Measurements from ENCODE around the gene MAGI2.
"Not testable (repeated sequence)": the region's sequence is repeated elsewhere in the genome, so short reads cannot be mapped to it uniquely, and the experiment has no call there.

The MAGI2 gene

DNA sequence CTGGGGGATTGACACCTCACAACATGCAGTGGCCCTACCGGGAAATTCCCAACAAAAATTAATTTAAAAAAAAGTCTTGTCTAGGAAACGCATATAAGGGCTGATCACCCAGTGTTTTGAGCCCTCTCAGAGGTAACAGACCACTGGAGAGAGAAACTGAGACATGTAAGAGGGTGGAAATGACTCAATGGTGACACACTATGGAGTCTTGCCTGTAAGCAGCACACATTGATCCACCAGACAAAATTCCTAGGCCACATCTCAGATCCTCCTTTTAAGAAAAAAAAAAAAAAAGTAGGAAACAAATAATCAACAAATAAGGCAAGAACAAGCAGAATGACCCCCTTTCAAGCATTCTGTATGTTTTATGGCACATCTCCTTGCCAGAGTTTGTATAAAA lies 296.2 kb downstream of the MAGI2 start:
- no peak for DNase-seq (ENCODE audit: low read depth in 2 of 2)

DNA sequence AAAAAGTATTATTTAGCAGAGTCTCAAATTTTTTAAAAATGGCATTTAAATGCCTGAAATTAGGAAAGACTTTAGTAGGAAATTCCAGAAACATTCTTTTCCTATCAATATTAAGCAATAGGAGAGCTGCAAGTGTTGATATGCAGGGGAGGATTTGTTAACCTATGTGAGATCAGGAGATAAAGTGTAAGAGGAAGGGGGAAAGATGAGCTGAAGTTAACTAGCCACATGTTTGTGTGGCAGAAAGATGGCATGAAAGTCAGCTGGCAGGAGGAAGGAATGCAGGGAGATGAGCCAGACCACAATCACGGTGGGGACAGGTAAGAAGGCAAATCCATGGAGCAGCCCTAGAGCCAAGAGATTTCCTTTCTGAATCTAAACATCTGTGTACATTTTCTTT lies 303.6 kb downstream of the MAGI2 start:
- no peak for DNase-seq (ENCODE audit: low read depth in 2 of 2)

DNA sequence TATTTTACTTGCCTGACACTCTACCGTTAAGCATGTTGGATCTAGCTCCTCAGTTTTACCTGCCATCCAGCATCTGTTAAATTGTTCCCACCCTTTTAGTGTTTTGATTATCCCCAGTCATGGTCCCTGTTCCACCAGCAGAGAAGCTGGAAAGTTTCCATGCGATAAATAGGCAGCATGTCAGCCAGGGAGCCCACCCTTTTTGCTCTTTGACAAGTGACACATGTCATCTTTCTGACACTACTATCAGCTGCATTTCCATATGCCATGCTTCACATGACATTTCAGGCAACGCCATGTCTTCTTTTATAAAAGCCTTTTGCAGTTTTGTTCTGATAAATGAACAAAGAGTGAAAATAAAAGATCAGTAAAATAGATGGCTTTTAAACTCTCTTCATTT lies 310.8 kb downstream of the MAGI2 start:
- DNase-seq (ENCODE audit: low read depth in 2 of 2): no peak

GRCh38 chr7:79141252-79141651 lies 312.2 kb downstream of the MAGI2 start:
- no peak for DNase-seq (ENCODE audit: low read depth in 2 of 2)

- peak in 1 of 2 experiments; percentile 14 for DNase-seq (ENCODE audit: low read depth in 2 of 2)
Observed at GRCh38 chr7:79137942-79138341, 315.5 kb downstream of the MAGI2 start.

DNA sequence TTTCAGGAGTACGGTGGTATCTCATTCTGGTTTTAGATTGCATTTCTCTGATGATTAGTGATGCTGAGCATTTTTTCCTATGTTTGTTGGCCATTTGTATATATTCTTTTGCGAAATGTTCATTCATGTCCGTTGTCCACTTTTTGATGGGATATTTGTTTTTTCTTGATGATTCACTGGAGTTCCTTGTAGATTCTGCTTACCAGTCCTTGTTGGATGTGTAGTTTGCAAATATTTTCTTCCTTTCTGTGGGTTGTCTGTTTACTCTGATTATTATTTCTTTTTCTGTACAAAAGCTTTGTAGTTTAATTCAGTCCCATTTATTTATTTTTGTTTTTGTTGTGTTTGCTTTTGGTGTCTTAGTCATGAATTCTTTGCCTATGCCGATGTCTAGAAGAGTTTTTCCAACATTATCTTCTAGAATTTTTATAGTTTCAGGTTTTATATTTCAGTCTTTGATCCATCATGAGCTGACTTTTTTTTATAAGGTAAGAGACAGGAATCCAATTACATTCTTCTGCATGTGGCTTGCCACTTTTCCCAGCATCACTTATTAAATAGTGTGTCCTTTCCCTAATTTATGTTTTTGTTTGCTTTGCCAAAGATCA lies 320.5 kb downstream of the MAGI2 start:
- DNase-seq (ENCODE audit: low read depth in 2 of 2): no peak

DNA sequence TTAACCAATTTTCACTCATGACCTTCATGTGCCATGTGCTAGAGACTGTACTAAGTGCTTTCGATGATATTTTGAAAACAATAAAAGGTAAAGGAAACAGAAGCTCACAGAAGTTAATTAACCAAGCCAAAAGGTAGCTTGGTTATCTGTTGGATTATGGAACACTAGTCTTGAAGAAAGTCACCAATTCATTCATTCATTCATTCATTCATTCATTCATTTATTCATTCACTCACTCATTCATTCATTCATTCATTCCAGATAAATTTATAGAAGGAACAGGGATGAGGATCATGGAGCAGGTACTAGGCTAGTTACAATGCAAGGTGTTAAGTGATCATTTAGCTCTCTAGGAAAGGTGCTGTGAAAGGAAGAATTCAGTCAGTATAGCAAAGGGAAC lies 322.8 kb downstream of the MAGI2 start:
- no peak for DNase-seq (ENCODE audit: low read depth in 2 of 2)

DNA sequence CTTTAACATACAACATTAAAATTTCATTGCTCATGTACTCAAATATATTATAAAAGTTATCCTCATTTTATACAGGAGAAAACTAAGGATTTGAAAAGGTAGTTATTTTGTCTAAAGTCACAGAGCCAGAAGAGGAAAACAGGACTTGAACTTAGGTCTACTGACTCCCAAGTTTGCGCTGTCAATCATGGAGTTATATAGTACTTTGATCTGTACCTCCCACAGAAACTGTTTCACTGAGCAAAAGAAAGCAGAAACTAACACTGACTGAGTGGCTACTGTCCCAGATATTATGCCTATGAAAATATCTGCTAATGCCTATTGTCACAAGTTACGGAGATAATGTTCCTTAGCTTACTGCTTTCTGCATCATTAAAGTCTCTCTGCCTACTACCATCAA lies 329.1 kb downstream of the MAGI2 start:
- no peak for DNase-seq (ENCODE audit: low read depth in 2 of 2)

DNA sequence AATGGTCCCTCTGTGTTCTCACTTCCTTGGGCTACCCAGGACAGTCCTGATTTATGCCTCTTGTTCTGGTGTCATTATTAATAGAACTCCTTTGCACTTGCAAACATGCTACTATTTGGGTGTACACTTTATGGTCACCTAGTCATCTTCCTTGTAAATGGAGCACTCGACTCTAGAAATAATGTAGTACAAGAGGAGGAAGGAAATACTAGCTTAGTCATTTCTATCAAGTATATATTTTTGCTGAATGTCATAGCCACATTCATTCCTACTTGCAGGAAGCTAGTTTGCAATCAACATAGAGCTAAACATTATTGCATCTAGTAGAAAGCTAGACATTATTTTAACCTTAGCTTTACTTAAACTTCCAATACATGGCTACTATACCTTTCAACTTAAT lies 335.3 kb downstream of the MAGI2 start:
- no peak for DNase-seq (ENCODE audit: low read depth in 2 of 2)

DNA sequence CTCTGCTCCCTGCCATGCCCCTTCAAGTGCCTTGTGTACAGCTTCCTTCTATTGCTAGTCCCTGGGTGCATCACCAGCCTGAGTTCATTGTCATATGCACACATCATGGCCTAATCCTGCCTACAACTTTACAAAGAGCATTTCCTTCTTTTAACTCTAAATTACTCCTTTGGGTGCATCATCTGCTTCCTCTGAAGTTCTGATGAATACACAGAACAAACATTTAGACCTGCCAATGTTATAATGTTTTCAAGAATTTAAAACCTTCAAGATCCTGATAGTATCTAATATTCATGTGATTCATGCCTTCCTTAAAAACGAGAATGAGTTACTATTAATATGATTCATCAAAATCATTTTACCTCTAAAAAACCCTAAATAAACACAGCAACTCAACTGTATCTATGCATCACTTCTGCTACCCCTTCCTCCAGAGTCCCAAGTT lies 357.1 kb downstream of the MAGI2 start:
- DNase-seq (ENCODE audit: low read depth in 2 of 2): no peak

DNA sequence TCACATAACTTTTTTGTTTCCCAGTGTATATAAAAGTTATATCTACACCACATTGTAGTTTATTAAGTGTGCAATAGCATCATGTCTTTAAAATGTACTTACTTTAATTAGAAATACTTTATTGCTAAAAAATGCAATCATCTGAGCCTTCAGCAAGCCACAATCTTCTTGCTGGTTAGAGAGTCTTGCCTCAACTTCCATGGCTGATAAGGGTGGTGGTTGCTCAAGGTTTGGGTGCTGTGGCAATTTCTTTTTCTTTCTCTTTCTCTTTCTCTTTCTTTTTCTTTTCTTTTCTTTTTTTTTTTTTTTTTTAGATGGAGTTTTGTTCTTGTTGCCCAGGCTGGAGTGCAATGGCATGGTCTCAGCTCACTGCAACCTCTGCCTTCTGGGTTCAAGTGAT lies 360.0 kb downstream of the MAGI2 start:
- DNase-seq (ENCODE audit: low read depth in 2 of 2): no peak

DNA sequence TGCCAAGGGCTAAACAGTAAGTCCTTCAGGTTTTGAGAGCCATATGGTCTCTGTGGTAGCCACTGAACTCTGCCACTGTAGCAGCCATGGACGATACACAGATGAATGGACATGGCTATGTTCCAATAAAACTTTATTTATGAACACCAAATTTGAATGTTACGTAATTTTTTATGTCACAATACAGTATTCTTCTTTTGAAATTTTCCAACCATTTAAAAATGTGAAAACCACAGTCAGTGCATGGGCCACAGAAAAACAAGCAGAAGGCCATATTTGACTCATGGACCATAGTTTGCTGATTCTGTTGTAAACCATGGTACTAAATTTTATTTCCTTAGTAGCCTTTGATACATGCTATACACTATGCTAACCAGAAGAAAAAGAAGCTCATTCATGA lies 361.8 kb downstream of the MAGI2 start:
- DNase-seq (ENCODE audit: low read depth in 2 of 2): no peak

- no peak for DNase-seq (ENCODE audit: low read depth in 2 of 2)
Observed at GRCh38 chr7:79091011-79091410, 362.5 kb downstream of the MAGI2 start.

GRCh38 chr7:79090543-79090942 lies 362.9 kb downstream of the MAGI2 start:
- DNase-seq (ENCODE audit: low read depth in 2 of 2): no peak

GRCh38 chr7:79084423-79084822 lies 369.0 kb downstream of the MAGI2 start:
- DNase-seq (ENCODE audit: low read depth in 2 of 2): no peak

DNA sequence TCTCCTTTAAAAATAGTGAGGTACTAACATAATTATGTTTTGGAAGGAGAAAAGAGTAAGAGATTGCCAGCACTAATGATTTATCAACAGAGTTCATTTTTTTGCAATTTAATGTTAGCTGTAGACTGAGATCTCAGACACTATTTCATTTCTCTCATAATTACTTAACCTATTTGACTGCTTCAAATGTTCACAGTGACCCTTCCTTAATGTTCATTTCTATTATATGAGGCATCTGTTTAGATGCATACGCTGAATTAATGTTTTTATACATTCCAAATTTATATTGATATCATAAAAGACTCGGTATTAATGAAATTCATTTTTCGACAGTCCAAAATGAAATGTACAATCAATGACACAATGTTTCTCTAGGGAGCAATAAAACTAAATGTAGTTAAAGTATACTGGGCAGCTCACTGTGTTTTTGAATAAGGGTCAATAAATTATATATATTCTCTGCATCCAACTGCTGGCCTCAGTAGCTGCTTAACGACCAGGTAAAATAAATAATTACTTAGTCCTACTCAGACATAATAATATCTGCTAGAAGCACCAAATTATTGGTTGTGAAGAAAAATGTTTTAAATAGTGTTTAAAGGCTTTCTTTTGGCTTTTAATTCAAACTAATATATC lies 373.4 kb downstream of the MAGI2 start:
- DNase-seq (ENCODE audit: low read depth in 2 of 2): no peak

GRCh38 chr7:79078273-79078672 lies 375.2 kb downstream of the MAGI2 start:
- DNase-seq (ENCODE audit: low read depth in 2 of 2): no peak

- DNase-seq (ENCODE audit: low read depth in 2 of 2): not testable (repeated sequence)
Observed at GRCh38 chr7:79071187-79071586, 382.3 kb downstream of the MAGI2 start.

DNA sequence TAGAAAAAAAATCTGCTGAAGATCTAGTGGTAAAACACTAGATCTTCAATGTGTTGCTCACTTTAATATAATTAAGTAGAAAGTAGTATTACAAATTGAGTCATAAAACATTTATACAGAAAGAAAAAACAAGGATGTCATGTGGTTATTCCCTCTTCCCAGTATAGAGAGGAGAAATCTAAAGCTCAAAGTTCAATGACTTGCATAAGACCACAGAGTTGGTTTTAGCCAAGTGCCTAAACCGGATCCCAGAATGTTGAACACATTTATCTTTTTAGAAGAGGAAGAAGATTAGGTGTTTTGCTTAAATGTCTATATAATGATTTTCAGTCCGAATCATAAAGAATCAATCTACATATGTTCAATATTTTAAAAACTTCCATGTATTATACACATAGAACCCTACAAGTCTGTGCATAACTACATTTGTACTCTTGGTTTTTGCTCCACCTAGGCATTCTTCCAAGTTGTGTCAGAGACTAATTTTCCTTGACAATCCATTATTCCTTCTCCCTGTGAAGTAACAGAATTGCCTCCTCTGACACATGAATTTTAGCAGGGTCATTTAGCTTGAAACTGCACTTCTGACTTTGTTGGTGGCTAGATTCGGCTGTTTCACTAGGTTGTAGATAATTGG lies 389.2 kb downstream of the MAGI2 start:
- no peak for DNase-seq (ENCODE audit: low read depth in 2 of 2)

GRCh38 chr7:79063019-79063698 lies 390.3 kb downstream of the MAGI2 start:
- DNase-seq (ENCODE audit: low read depth in 2 of 2): no peak

- no peak for DNase-seq (ENCODE audit: low read depth in 2 of 2)
Observed at GRCh38 chr7:79060498-79060897, 393.0 kb downstream of the MAGI2 start.

- DNase-seq (ENCODE audit: low read depth in 2 of 2): no peak
Observed at GRCh38 chr7:79055722-79056415, 397.6 kb downstream of the MAGI2 start.

Measured in fibroblast of skin of left biceps (primary cell).